Measurements from ENCODE around the gene HCK. TPM values are rescaled to one million over a fixed set of nuclear protein-coding genes. Genes with fewer than 3 reads are reported as not detected.

HCK gene
- total RNA-seq, 4 donors from 2014 or later, result 3.0 to 16.9 (median 6.7) TPM

DNA sequence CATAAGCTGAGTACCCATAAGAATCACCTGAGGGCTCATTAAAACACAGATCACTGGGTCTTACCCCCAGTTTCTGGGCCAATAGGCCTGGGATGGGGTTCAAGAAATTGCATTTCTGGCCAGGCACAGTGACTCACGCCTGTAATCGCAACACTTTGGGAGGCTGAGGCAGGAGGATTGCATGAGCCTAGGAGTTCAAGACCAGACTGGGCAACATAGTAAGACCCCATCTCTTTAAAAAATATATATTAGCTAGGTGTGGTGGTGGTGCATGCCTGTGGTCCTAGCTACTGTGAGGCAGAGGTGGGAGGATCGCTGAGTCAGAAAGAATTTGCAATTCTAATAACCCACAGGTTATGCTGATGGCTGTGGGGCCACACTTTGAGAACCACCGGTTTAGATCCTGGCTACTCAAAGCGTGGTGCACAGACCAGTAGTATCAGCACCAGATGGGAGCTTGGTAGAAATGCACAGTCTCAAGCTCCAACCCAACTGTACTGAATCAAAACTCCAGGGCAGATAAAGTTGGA is 39.8 kb upstream of the HCK start:
- intact Hi-C loops (cut with DNase I), result no loop called here
- WGBS, 2 donors, result 78 to 84% methylated on average over 3 to 5 of the region's 5 CpGs

DNA sequence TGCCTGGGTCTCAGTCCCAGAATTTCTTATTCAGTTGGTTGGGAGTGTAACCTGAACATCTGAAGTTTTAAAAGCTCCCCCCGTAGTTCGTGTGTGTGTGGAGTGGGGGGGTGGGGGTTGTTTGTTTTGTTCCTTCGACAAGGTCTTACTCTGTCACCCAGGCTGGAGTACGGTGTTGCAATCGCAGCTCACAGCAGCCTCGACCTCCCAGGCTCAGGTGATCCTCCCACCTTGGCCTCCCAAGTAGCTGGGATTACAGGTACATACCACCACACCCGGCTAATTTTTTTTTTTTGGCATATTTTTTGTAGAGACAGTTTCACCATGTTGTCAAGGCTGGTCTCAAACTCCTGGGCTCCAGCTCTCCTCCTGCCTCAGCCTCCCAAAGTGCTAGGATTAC is 38.7 kb upstream of the HCK start:
- Histone ChIP-seq H3K36me3 (no peaks in the 10 kb centered on the region), H3K9me3 (no peaks in the 10 kb centered on the region), H3K27ac (no peak overlapping the region), H3K4me1 (peaks cover 5 to 20% (median 5%) of the 10 kb centered on the region in 3 donors), H3K27me3 (peaks cover 0 to 82% (median 0%) of the 10 kb centered on the region in 4 donors), H3K4me3 (no peak overlapping the region)
- 79 to 80% methylated on average over 7 of the region's 7 CpGs for WGBS, 2 donors
- DNase-seq, result no peak
- TF ChIP-seq POLR2A (IDR thresholded peaks at IDR 0.05), result no peak
- TF ChIP-seq, protein P1, sequence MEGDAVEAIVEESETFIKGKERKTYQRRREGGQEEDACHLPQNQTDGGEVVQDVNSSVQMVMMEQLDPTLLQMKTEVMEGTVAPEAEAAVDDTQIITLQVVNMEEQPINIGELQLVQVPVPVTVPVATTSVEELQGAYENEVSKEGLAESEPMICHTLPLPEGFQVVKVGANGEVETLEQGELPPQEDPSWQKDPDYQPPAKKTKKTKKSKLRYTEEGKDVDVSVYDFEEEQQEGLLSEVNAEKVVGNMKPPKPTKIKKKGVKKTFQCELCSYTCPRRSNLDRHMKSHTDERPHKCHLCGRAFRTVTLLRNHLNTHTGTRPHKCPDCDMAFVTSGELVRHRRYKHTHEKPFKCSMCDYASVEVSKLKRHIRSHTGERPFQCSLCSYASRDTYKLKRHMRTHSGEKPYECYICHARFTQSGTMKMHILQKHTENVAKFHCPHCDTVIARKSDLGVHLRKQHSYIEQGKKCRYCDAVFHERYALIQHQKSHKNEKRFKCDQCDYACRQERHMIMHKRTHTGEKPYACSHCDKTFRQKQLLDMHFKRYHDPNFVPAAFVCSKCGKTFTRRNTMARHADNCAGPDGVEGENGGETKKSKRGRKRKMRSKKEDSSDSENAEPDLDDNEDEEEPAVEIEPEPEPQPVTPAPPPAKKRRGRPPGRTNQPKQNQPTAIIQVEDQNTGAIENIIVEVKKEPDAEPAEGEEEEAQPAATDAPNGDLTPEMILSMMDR (IDR thresholded peaks at IDR 0.05), result no peak
- intact Hi-C loops (cut with DNase I), result no loop called here

More for the DNA sequence above, 39.8 kb upstream of the HCK start:
- Histone ChIP-seq H3K9me3 (no peaks in the 10 kb centered on the region), H3K4me1 (peaks cover 0 to 13% (median 3%) of the 10 kb centered on the region in 3 donors), H3K4me3 (peak overlapping the region in 1 of 4 donors; percentile 55), H3K27me3 (peaks cover 0 to 77% (median 0%) of the 10 kb centered on the region in 4 donors), H3K36me3 (no peaks in the 10 kb centered on the region), H3K27ac (no peak overlapping the region)
- DNase-seq, result no peak
- no peak for TF ChIP-seq POLR2A (IDR thresholded peaks at IDR 0.05)
- TF ChIP-seq, protein P1 (IDR thresholded peaks at IDR 0.05), result no peak

DNA sequence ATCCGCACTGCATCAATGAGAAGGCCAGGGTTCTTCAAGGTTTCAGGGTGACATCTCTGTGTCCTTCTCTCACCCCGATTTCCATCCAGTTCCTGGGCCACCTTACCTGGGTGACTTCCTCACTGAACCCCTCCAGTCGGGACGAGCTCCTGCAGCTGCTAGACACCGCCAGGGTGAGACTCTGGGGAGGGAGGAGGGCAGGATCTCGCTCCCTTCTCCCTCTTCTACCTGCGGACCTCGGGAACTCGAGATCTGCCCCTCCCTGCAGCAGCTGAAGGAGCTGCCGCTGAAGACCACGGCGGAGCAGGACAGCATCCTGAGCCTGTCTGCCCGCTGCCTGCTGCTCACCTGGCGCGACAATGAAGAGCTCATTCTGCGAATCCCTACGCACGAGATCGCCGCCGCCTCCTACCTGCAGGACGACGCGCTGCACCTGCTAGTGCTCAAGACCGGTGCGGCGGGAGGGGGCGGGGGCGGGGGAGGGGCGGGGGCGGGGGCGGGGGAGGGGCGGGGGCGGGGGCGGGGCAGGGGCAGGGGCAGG is 34.3 kb upstream of the HCK start:
- Histone ChIP-seq H3K4me1 (peaks cover 13 to 36% (median 14%) of the 10 kb centered on the region in 3 donors), H3K36me3 (no peaks in the 10 kb centered on the region), H3K27me3 (peaks cover 0 to 92% (median 7%) of the 10 kb centered on the region in 4 donors), H3K4me3 (peak overlapping the region in 3 of 4 donors; percentile 58 to 74 (median 58)), H3K27ac (no peak overlapping the region), H3K9me3 (no peaks in the 10 kb centered on the region)
- intact Hi-C loops (cut with DNase I), result no loop called here
- DNase-seq, result no peak
- 23 to 28% methylated on average over 4 to 9 of the region's 35 CpGs for WGBS, 2 donors
- TF ChIP-seq, protein P1 (IDR thresholded peaks at IDR 0.05), result peak in 5 of 6 experiments; percentile 16 to 44 (median 25)
- TF ChIP-seq POLR2A (IDR thresholded peaks at IDR 0.05), result no peak

DNA sequence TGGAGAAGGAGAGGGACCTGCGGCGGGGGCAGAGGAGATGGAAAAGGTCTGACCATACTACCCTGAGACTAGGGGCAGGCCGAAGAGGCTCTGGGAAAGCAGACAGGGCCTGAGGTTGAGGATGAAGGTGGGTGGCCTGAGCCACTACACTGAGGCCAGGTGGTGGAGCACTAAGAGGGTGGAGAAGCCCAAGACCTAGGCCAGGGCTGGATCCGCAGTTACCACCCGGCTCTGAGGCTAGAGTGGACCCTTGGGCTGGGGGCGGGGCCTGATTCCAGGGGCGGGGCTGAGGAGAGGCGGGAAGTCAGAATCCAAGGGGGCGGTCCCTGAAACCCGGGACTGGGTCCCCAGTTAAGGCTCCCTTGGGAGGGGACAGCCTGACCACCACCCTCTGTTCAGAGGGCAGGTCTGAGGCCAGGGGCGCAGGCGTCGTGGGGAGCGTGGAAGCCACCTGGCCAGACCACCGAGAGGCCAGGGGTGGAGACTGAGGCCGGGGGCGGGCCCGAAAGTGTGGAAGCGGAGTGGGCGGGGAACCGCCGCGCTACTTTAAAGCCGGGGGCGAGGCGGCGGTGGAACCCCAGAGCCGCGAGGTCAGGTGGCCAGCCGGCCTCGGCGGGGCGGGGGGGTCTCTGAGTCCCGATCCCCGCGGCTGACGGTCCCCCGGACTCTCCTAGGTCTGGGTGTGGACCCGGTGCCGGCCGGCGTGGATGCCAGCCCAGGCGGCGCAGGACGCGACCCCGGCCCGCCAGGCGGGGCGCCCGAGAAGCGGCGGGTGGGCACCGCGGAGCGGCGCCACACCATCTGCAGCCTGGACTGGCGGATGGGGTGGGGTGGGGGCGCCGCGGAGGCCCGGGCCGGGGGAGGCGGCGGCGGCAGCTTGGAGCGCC is 33.5 kb upstream of the HCK start:
- DNase-seq, result no peak
- WGBS, 2 donors, result 1 to 10% methylated on average over 10 to 14 of the region's 67 CpGs

More for the DNA sequence above, 33.5 kb upstream of the HCK start:
- Histone ChIP-seq H3K4me1 (peaks cover 13 to 36% (median 14%) of the 10 kb centered on the region in 3 donors), H3K9me3 (no peaks in the 10 kb centered on the region), H3K27ac (peak overlapping the region in 2 of 4 donors; percentile 39 to 65), H3K4me3 (peak overlapping the region; percentile 56 to 74 (median 58)), H3K36me3 (no peaks in the 10 kb centered on the region), H3K27me3 (peaks cover 0 to 94% (median 7%) of the 10 kb centered on the region in 4 donors)
- intact Hi-C loops (cut with DNase I), result no loop called here
- TF ChIP-seq, protein P1 (IDR thresholded peaks at IDR 0.05), result no peak
- TF ChIP-seq POLR2A (IDR thresholded peaks at IDR 0.05), result no peak

Data from esophagus squamous epithelium (tissue), 5 donors.